ENCODE results near the gene UBE2U.

Gene UBE2U

GRCh38 chr1:64302194-64302593, 98.8 kb downstream of the UBE2U start:
- TF ChIP-seq CTCF (IDR thresholded peaks at IDR 0.05) = no peak
- Histone ChIP-seq H3K4me3 (no peak overlapping the region), H3K27ac (no peak overlapping the region)
- DNase-seq (ENCODE audit: low spot score) = no peak

- no peak for DNase-seq (ENCODE audit: low spot score)
- Histone ChIP-seq H3K4me3 (no peak overlapping the region), H3K27ac (no peak overlapping the region)
- no peak for TF ChIP-seq CTCF (IDR thresholded peaks at IDR 0.05)
These were observed 99.5 kb downstream of the UBE2U start for GRCh38 chr1:64302971-64303370.

- no peak overlapping the region for H3K27ac ChIP-seq
- TF ChIP-seq CTCF (IDR thresholded peaks at IDR 0.05) = no peak
- DNase-seq (ENCODE audit: low spot score) = no peak
- no peak overlapping the region for H3K4me3 ChIP-seq
These were observed 101.4 kb downstream of the UBE2U start for GRCh38 chr1:64304823-64305222.

GRCh38 chr1:64308866-64309265, 105.4 kb downstream of the UBE2U start:
- TF ChIP-seq CTCF (IDR thresholded peaks at IDR 0.05) = no peak
- Histone ChIP-seq H3K27ac (no peak overlapping the region), H3K4me3 (no peak overlapping the region)
- no peak for DNase-seq (ENCODE audit: low spot score)

GRCh38 chr1:64309431-64309831, 106.0 kb downstream of the UBE2U start:
- Histone ChIP-seq H3K4me3 (no peak overlapping the region), H3K27ac (no peak overlapping the region)
- DNase-seq (ENCODE audit: low spot score) = no peak
- no peak for TF ChIP-seq CTCF (IDR thresholded peaks at IDR 0.05)

- no peak for TF ChIP-seq CTCF (IDR thresholded peaks at IDR 0.05)
- no peak for DNase-seq (ENCODE audit: low spot score)
- no peak overlapping the region for H3K4me3 ChIP-seq
- H3K27ac ChIP-seq = no peak overlapping the region
These were observed 107.3 kb downstream of the UBE2U start for GRCh38 chr1:64310760-64311159.

- DNase-seq (ENCODE audit: low spot score) = no peak
- H3K27ac ChIP-seq = no peak overlapping the region
- TF ChIP-seq CTCF (IDR thresholded peaks at IDR 0.05) = no peak
- H3K4me3 ChIP-seq = no peak overlapping the region
These were observed 109.0 kb downstream of the UBE2U start for GRCh38 chr1:64312431-64312830.

Measured in coronary artery (tissue), 2 donors.